IPS-15b (cell line): Measurements from ENCODE around the gene INSYN1.

ENCODE experiments used
- H3K27me3 ChIP-seq: one replicate; pipeline ENCODE4 v1.6.1; 2013; ENCODE audit warnings: low read length; ENCODE audit not compliant: control insufficient read depth, insufficient read depth
- H3K36me3 ChIP-seq: one replicate; pipeline ENCODE4 v1.6.1; 2013; ENCODE audit warnings: low read length; ENCODE audit not compliant: control insufficient read depth, insufficient read depth
- H3K4me1 ChIP-seq: one replicate; pipeline ENCODE4 v1.6.1; 2013; ENCODE audit warnings: mild to moderate bottlenecking, low read length; ENCODE audit not compliant: control insufficient read depth, insufficient read depth
- H3K4me3 ChIP-seq: one replicate; pipeline ENCODE4 v1.5.1; 2013; ENCODE audit warnings: low read depth, low read length
- H3K9ac ChIP-seq: one replicate; pipeline ENCODE4 v1.6.1; 2013; ENCODE audit warnings: low read depth, mild to moderate bottlenecking, low read length
- H3K9me3 ChIP-seq: one replicate; pipeline ENCODE4 v1.6.1; 2013; ENCODE audit warnings: mild to moderate bottlenecking, low read length; ENCODE audit not compliant: control insufficient read depth, insufficient read depth

INSYN1 gene

DNA sequence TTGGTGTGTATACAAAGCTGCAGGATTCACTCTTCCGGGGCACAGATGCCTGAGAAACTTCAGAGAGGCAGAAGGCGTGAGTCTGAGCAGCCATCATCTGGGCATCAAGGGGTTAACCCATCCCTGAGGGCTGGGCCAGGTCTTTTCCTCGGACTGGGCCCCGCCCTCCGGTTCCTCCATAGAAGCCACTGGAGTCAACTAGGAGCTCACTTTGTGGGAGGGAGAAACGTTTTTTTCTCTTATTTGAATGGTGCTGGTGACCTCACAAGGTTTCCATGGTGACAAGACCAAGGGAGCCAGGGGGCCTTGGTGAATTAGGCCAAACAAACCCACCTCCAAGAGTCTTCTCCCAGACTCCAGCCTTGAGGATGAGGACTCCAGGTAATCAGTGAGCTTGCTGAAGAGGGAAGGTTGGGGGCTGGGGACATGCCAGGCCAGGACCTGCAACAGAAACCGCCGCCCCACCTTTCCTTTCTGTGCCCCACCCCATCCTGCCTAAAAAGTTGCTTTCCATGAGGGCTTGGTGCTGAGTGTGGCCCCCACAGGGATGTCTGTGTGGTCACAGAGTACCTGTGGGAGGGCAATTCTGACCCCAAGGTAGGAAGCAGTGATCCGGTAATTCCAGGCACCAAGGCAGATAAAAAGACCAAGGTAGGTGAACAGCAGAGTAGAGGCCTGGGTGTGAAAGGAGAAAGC lies 14.8 kb upstream of the INSYN1 start:
- Histone ChIP-seq H3K4me1 (peaks cover 8% of the 10 kb centered on the region), H3K4me3 (peak overlapping the region; percentile 26), H3K9me3 (no peaks in the 10 kb centered on the region), H3K36me3 (no peaks in the 10 kb centered on the region), H3K9ac (no peak overlapping the region), H3K27me3 (peaks cover 4% of the 10 kb centered on the region)

- H3K9me3 ChIP-seq, result no peaks in the 10 kb centered on the region
- H3K4me3 ChIP-seq, result no peak overlapping the region
- peaks cover 8% of the 10 kb centered on the region for H3K4me1 ChIP-seq
- no peaks in the 10 kb centered on the region for H3K36me3 ChIP-seq
- H3K27me3 ChIP-seq, result peaks cover 4% of the 10 kb centered on the region
- H3K9ac ChIP-seq, result no peak overlapping the region
Observed at GRCh38 chr15:73766598-73766997, 13.4 kb upstream of the INSYN1 start.

- Histone ChIP-seq H3K9me3 (no peaks in the 10 kb centered on the region), H3K27me3 (peaks cover 8% of the 10 kb centered on the region), H3K9ac (no peak overlapping the region), H3K36me3 (no peaks in the 10 kb centered on the region), H3K4me1 (peaks cover 8% of the 10 kb centered on the region), H3K4me3 (no peak overlapping the region)
Observed at GRCh38 chr15:73765778-73766177, 12.6 kb upstream of the INSYN1 start.

GRCh38 chr15:73763931-73764330 lies 10.8 kb upstream of the INSYN1 start:
- Histone ChIP-seq H3K9me3 (no peaks in the 10 kb centered on the region), H3K27me3 (peaks cover 8% of the 10 kb centered on the region)

GRCh38 chr15:73760330-73761329 lies 7.5 kb upstream of the INSYN1 start:
- Histone ChIP-seq H3K27me3 (peaks cover 4% of the 10 kb centered on the region), H3K9ac (no peak overlapping the region), H3K4me3 (no peak overlapping the region), H3K4me1 (peaks cover 4% of the 10 kb centered on the region), H3K36me3 (no peaks in the 10 kb centered on the region), H3K9me3 (no peaks in the 10 kb centered on the region)

More at GRCh38 chr15:73763931-73764330, 10.8 kb upstream of the INSYN1 start:
- Histone ChIP-seq H3K36me3 (no peaks in the 10 kb centered on the region), H3K4me3 (no peak overlapping the region), H3K4me1 (peaks cover 8% of the 10 kb centered on the region), H3K9ac (no peak overlapping the region)

DNA sequence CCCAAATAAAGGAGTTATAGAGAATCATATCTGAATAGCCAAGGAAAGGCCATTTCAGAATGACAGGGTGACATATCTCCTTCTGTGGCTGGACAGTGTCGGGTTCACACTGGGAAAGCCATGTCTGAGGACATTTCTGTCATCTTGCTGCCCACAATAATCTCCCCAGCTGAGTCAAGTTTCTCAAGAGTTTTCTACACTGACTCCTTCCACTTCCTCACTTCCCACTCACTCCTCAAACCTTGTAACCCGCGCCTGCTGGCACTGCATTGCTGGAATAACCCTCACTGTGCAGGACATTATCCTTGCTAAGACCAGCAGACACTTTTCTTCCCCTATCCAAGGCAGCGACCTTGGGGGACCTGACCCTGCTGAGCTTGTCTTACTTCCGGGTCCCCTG lies 5.3 kb upstream of the INSYN1 start:
- Histone ChIP-seq H3K4me1 (peaks cover 14% of the 10 kb centered on the region), H3K9ac (no peak overlapping the region), H3K9me3 (no peaks in the 10 kb centered on the region), H3K4me3 (no peak overlapping the region), H3K36me3 (no peaks in the 10 kb centered on the region), H3K27me3 (peaks cover 7% of the 10 kb centered on the region)

DNA sequence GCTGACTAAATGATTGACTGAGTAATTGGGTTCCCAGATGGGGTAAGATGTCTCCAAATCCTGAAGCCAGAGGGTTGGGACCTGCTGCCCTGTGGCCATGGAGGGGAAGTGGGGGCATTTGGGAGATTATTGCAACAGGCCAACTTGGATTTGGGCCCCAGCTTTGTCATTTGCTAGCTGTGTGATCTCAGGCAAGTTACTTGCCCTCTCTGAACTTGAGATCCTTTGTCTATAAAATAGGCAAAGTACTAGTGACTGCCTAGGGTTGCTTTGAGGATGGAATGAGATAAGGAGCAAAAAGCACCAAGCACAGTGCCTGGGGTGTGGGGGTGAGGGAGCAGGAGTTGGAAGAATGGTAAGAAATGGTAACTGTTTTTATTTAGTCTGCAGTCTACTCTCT lies 4.4 kb upstream of the INSYN1 start:
- Histone ChIP-seq H3K9me3 (no peaks in the 10 kb centered on the region), H3K27me3 (peaks cover 7% of the 10 kb centered on the region), H3K4me1 (peaks cover 15% of the 10 kb centered on the region), H3K4me3 (no peak overlapping the region), H3K9ac (no peak overlapping the region), H3K36me3 (no peaks in the 10 kb centered on the region)

GRCh38 chr15:73756947-73757513 lies 3.9 kb upstream of the INSYN1 start:
- Histone ChIP-seq H3K4me1 (peaks cover 15% of the 10 kb centered on the region), H3K9ac (no peak overlapping the region), H3K9me3 (no peaks in the 10 kb centered on the region), H3K36me3 (no peaks in the 10 kb centered on the region), H3K4me3 (no peak overlapping the region), H3K27me3 (peaks cover 7% of the 10 kb centered on the region)

DNA sequence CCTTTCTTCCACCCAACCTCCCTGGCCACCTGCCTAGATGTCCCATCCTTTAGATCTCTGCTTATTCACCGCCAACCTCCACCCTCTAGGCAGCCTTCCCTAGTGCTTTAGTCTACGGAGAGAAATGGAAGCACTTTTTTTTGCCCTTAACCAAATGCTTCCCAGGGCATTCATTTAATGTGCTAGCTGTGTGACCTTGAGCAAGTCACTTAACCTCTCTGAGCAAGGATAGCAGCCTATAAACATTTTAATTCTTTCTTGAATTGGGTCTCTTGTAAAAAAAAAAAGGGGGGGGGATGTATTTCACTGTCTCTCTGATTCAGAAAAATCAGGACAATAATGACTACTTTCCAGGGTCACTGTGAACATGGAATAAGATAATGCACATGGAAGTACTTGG lies 3.2 kb upstream of the INSYN1 start:
- no peak overlapping the region for H3K9ac ChIP-seq
- no peaks in the 10 kb centered on the region for H3K36me3 ChIP-seq
- H3K27me3 ChIP-seq, result peaks cover 7% of the 10 kb centered on the region
- H3K4me1 ChIP-seq, result peaks cover 15% of the 10 kb centered on the region
- H3K9me3 ChIP-seq, result no peaks in the 10 kb centered on the region
- no peak overlapping the region for H3K4me3 ChIP-seq

- H3K9ac ChIP-seq, result no peak overlapping the region
- H3K4me1 ChIP-seq, result peaks cover 17% of the 10 kb centered on the region
- H3K9me3 ChIP-seq, result no peaks in the 10 kb centered on the region
- peaks cover 5% of the 10 kb centered on the region for H3K27me3 ChIP-seq
- H3K36me3 ChIP-seq, result no peaks in the 10 kb centered on the region
- H3K4me3 ChIP-seq, result no peak overlapping the region
Observed at GRCh38 chr15:73755946-73756345, 2.8 kb upstream of the INSYN1 start.

DNA sequence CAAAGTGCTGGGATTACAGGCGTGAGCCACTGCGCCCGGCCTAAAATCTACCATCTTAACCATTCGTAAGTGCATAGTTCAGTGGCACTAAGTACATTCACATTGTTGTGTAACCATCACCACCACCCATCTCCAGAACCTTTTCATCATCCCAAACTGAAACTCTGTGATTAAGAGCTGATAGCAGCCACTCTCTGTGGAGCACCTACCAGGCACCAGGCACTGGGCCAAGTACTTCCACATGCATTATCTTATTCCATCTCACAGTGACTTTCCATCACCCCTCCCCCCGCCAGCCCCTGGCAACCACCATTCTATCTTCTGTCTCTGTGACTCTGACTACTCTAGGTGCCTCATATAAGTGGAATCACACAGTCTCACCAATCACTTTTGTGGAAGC lies 2.3 kb upstream of the INSYN1 start:
- no peak overlapping the region for H3K9ac ChIP-seq
- H3K4me1 ChIP-seq, result peaks cover 19% of the 10 kb centered on the region
- no peaks in the 10 kb centered on the region for H3K36me3 ChIP-seq
- H3K27me3 ChIP-seq, result peaks cover 5% of the 10 kb centered on the region
- H3K4me3 ChIP-seq, result no peak overlapping the region
- H3K9me3 ChIP-seq, result no peaks in the 10 kb centered on the region
